Measurements from ENCODE around the gene EIF2S1.
A peak's percentile ranks its signal among the peaks of the same experiment; 100 is the strongest.
"Not testable (repeated sequence)": the region's sequence is repeated elsewhere in the genome, so short reads cannot be mapped to it uniquely, and the experiment has no call there.

The EIF2S1 gene

DNA sequence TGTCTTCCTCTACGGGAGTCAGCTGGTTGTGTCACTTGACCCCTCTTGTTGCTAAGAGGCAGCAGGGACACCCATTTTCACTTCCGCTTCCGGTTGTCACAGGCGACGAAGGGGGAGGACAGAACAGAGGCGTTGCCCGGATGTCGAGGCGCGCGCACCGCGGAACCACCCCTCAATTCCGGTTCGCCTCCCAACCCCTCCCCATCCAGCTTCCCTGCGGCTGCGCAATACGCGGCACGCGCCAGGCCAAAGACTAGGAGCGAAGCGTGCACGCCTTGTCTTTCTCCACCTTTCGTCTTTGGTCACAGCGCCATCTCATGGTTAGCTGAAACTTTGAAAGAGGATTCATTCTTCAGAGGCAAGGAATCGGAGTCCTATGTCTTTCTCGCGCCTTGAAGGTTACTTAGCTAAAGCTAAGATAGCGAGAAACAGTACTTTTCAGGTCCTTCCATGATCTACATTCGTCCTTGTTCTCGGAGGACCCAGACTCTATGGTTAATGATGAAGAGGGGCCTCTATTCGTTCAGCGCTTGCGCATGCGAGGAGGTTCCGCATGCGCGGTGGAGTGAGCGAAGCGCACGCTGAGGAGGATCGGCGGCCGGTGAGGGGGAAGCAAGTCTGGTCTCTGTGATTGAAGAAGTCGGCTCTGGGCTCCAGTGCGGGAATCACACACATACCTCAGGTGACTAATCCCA, at the start of gene EIF2S1, which contains the start of gene ATP6V1D:
Gene EIF2S1 (plus strand): TSS at position 554 of the 695 bp plus-strand sequence. CDS start 4,440 bp downstream, outside the sequence.
Gene ATP6V1D (minus strand): TSS at position 30 of the 695 bp plus-strand sequence. CDS start 106 bp downstream, outside the sequence.
- H3K4me3 ChIP-seq (ENCODE audit: low read depth, low read length) = peak within 1 kb of the TSS; percentile 65
- in situ Hi-C loops (cut with HindIII; ENCODE audit: low sequenced_read_pairs) = no loop called here
- TF ChIP-seq, protein P1, sequence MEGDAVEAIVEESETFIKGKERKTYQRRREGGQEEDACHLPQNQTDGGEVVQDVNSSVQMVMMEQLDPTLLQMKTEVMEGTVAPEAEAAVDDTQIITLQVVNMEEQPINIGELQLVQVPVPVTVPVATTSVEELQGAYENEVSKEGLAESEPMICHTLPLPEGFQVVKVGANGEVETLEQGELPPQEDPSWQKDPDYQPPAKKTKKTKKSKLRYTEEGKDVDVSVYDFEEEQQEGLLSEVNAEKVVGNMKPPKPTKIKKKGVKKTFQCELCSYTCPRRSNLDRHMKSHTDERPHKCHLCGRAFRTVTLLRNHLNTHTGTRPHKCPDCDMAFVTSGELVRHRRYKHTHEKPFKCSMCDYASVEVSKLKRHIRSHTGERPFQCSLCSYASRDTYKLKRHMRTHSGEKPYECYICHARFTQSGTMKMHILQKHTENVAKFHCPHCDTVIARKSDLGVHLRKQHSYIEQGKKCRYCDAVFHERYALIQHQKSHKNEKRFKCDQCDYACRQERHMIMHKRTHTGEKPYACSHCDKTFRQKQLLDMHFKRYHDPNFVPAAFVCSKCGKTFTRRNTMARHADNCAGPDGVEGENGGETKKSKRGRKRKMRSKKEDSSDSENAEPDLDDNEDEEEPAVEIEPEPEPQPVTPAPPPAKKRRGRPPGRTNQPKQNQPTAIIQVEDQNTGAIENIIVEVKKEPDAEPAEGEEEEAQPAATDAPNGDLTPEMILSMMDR (IDR thresholded peaks at IDR 0.05; ENCODE audit: low read depth, low read length, missing control alignments) = peak; percentile 96
- DNase-seq (ENCODE audit: low read depth) = peak; percentile 97

DNA sequence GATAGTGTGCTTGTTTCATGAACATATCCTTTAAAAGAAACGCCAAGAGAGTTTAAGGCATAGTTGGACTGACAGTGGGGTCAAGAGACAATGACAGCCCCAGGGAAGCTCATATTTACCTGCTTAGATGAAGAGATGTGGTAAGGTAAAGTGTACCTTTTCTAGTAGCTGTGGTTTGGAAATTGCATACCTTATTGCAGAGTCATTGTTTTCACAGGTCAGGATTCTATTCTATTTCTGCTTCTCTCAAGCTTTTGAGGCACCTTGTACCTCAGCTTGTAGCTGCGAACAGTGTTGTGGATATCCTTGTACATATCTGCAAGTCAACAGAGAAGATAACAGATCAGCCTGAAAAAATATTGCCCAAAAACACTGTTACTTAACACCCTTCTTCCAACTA, 48.3 kb upstream of the EIF2S1 start:
- TF ChIP-seq, protein P1 (IDR thresholded peaks at IDR 0.05; ENCODE audit: low read depth, low read length, missing control alignments) = no peak
- no peak for DNase-seq (ENCODE audit: low read depth)
- in situ Hi-C loops (cut with HindIII; ENCODE audit: low sequenced_read_pairs) = no loop called here
- no peak overlapping the region for H3K4me3 ChIP-seq (ENCODE audit: low read depth, low read length)

DNA sequence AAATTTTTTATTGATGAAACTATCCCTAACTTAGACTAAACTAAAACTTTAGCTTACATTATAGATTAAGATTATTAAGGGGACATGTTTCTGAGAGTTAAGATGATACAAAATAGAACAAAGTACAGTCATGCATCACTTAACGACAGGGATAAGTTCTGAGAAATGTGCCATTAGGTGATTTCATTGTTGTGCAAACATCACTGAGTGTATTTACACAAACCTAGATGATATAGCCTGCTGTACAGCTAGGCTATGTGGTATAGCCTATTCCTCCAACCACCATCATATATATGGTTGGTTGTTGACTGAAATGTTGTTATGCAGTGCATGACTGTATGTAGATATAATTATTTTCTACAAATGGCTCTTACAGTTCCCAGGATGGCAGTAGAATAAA, 47.0 kb upstream of the EIF2S1 start:
- no peak for DNase-seq (ENCODE audit: low read depth)
- TF ChIP-seq, protein P1 (IDR thresholded peaks at IDR 0.05; ENCODE audit: low read depth, low read length, missing control alignments) = no peak
- in situ Hi-C loops (cut with HindIII; ENCODE audit: low sequenced_read_pairs) = no loop called here

DNA sequence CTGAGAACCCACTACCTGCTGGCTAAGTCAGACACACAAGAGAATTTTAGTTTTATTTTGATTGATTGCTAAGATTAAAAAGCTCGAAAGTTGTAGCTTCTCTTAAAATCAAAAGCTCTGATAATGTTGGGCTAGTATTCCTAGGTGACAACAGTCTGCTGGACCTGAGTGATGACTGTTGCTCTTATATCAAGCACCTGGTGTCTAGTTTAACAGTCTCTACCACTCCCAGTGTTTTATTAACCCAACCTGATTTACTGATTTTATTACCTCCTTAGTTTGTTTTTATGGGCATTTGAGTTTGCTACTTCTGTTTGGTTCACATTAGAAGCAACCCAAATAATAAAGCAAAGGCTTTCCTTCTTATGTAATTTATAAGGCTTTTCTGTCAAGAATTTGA, 42.3 kb upstream of the EIF2S1 start:
- in situ Hi-C loops (cut with HindIII; ENCODE audit: low sequenced_read_pairs) = no loop called here
- TF ChIP-seq, protein P1 (IDR thresholded peaks at IDR 0.05; ENCODE audit: low read depth, low read length, missing control alignments) = no peak
- DNase-seq (ENCODE audit: low read depth) = no peak
- H3K4me3 ChIP-seq (ENCODE audit: low read depth, low read length) = no peak overlapping the region

More for the DNA sequence above, 47.0 kb upstream of the EIF2S1 start:
- no peak overlapping the region for H3K4me3 ChIP-seq (ENCODE audit: low read depth, low read length)

DNA sequence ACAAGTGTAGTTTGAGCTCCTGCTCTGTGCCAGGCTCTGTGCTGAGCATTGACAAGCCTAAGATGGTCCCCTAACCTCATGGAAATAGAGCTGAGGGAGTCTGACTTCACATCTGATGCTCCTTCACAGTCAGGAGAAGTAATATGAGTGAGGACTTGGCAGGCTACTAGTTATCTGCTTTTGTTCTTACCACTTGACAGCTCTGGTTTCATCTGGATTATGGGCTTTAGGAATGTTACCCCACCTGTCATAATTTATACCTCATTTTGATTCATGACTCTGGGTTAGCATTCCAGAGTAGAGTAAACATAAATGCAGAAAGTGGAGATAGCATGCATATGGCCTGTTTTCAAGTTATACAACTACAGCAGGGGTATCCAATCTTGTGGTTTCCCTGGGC, 41.0 kb upstream of the EIF2S1 start:
- in situ Hi-C loops (cut with HindIII; ENCODE audit: low sequenced_read_pairs) = no loop called here

DNA sequence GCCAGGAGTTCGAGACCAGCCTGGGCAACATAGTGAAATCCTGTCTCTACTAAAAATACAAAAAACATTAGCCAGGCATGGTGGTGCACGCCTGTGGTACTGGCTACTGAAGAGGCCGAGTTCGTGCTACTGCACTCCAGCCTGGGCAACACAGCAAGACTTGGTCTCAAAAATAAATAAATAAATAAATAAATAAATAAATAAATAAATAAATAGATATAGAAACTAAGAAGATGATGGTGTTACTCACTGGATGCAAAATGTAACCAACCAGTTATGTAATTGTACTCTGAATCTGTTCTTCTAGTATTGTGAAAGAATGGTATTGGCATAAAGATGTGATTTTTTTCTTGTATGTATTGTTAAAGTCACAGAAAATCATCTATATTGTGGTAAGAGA, 30.5 kb upstream of the EIF2S1 start:
- in situ Hi-C loops (cut with HindIII; ENCODE audit: low sequenced_read_pairs); H3K4me3 ChIP-seq (ENCODE audit: low read depth, low read length); DNase-seq (ENCODE audit: low read depth): not testable (repeated sequence)

More for the DNA sequence above, 41.0 kb upstream of the EIF2S1 start:
- H3K4me3 ChIP-seq (ENCODE audit: low read depth, low read length) = no peak overlapping the region
- DNase-seq (ENCODE audit: low read depth) = peak; percentile 79
- TF ChIP-seq, protein P1 (IDR thresholded peaks at IDR 0.05; ENCODE audit: low read depth, low read length, missing control alignments) = no peak

DNA sequence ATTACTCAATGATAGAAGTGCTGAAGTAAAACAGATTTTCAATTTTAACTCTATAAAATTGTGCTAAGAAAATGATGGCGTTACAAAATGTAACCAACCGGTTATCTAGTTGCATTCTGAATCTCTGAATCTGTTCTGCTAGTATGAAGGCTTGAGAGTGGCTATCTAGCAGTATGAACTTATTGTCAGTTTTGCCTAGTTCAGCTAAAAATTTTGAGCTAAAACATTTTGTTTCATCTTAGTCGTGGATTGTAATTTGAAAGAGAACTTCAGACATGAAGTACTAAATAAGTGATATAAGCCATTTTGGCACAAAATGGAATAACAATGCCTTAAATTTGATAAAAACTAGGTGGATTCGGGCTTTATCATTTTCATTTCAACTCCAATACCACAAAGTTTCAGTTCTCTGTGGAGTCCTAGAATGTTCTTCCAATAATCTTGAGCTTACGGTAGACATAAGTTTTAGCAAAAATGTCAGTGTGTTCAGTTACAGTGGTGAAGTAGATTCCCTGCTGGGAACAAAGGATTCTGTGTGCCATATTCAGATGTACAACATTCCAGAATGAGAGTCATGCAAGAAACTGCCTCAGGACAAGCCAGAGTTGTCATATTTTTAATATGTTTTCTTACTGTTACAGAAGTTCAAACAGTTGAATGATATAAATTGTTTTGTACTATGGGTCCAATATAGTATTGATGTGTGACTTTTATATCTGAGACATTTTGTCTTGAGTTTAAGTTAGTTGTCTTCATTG, 28.6 kb upstream of the EIF2S1 start:
- DNase-seq (ENCODE audit: low read depth) = peak; percentile 64
- no peak overlapping the region for H3K4me3 ChIP-seq (ENCODE audit: low read depth, low read length)
- TF ChIP-seq, protein P1 (IDR thresholded peaks at IDR 0.05; ENCODE audit: low read depth, low read length, missing control alignments) = no peak
- in situ Hi-C loops (cut with HindIII; ENCODE audit: low sequenced_read_pairs) = no loop called here
